IMR-90 (cell line): Measurements from ENCODE around the gene CIRBP. TPM values are rescaled to one million over a fixed set of nuclear protein-coding genes. Genes with fewer than 3 reads are reported as not detected.

Source experiments
- ATAC-seq: fragments of 200-7000 bp; cut with Tn5 transposase; 2 replicates; pipeline ENCODE4 v1.9.1; 2020; ENCODE audit warnings: low read depth, mild to moderate bottlenecking, moderate library complexity
- BruUV-seq: library from RNA; stranded (reverse); fragments of 400-500 nt; replicated peaks from 2 replicates; lab custom pipeline; 2021; lab: Mats Ljungman, UMichigan
- CTCF ChIA-PET: fragments of 300-600 bp; formaldehyde crosslinking; extraction: SDS; loops from one replicate; lab custom pipeline; 2021; ENCODE audit warnings: antibody characterized with exemption; lab: Yijun Ruan, JAX
- POLR2A ChIA-PET: fragments of 300-600 bp; sonication (Branson Sonifier 250); formaldehyde crosslinking; loops from one replicate; lab custom pipeline; 2022; ENCODE audit warnings: antibody characterized with exemption; ENCODE audit not compliant: unreplicated experiment; lab: Charles Lee
- DNase-seq: peaks from one replicate; pipeline ENCODE4 v3.0.0; 2013
- H2AFZ ChIP-seq: replicated peaks from 2 replicates; pipeline ENCODE3; 2013; ENCODE audit warnings: low read length, mild to moderate bottlenecking; ENCODE audit not compliant: poor library complexity
- H2AK5ac ChIP-seq: 2 replicates; pipeline ENCODE4 v1.6.1; 2013; ENCODE audit warnings: low read depth, low read length, inconsistent platforms
- H2AK9ac ChIP-seq: replicated peaks from 2 replicates; pipeline ENCODE3; 2013; ENCODE audit warnings: mild to moderate bottlenecking, low read depth, low read length, moderate library complexity; ENCODE audit not compliant: poor library complexity
- H2BK120ac ChIP-seq: 2 replicates; pipeline ENCODE4 v1.6.1; 2013; ENCODE audit warnings: low read depth, low read length, inconsistent platforms
- H2BK15ac ChIP-seq: 3 replicates; pipeline ENCODE4 v1.6.1; 2013; ENCODE audit warnings: low read depth, low read length, inconsistent platforms
- H2BK20ac ChIP-seq: 2 replicates; pipeline ENCODE4 v1.6.1; 2013; ENCODE audit warnings: low read depth, mild to moderate bottlenecking, inconsistent platforms, low read length, moderate library complexity
- H2BK5ac ChIP-seq: 2 replicates; pipeline ENCODE4 v1.6.1; 2013; ENCODE audit warnings: mild to moderate bottlenecking, low read depth, low read length, inconsistent platforms; ENCODE audit not compliant: poor library complexity, severe bottlenecking
- H3K14ac ChIP-seq: replicated peaks from 2 replicates; pipeline ENCODE4 v1.6.1; 2013; ENCODE audit warnings: low read depth, low read length, inconsistent platforms
- H3K18ac ChIP-seq: 2 replicates; pipeline ENCODE4 v1.6.1; 2013; ENCODE audit warnings: low read depth, low read length, control low read depth
- H3K23ac ChIP-seq: 2 replicates; pipeline ENCODE4 v1.6.1; 2013; ENCODE audit warnings: low read depth, low read length, inconsistent platforms
- H3K27ac ChIP-seq: 2 replicates; pipeline ENCODE4 v1.5.1; 2013; ENCODE audit warnings: mild to moderate bottlenecking, control low read depth, low read length; ENCODE audit not compliant: insufficient read depth
- H3K27me3 ChIP-seq: 2 replicates; pipeline ENCODE4 v1.6.1; 2013; ENCODE audit warnings: low read length; ENCODE audit not compliant: control insufficient read depth, insufficient read depth
- H3K36me3 ChIP-seq: 2 replicates; pipeline ENCODE4 v1.6.1; 2013; ENCODE audit warnings: low read length, mixed read lengths; ENCODE audit not compliant: control insufficient read depth, insufficient read depth
- H3K4ac ChIP-seq: 2 replicates; pipeline ENCODE4 v1.6.1; 2013; ENCODE audit warnings: low read depth, low read length, inconsistent platforms
- H3K4me1 ChIP-seq: 2 replicates; pipeline ENCODE4 v1.6.1; 2013; ENCODE audit warnings: low read length, mixed read lengths; ENCODE audit not compliant: control insufficient read depth, insufficient read depth
- H3K4me2 ChIP-seq: 2 replicates; pipeline ENCODE4 v1.6.1; 2013; ENCODE audit warnings: low read depth, mild to moderate bottlenecking, control low read depth, low read length, moderate library complexity
- H3K4me3 ChIP-seq: 2 replicates; pipeline ENCODE4 v1.5.1; 2013; ENCODE audit warnings: low read depth, mild to moderate bottlenecking, control low read depth, low read length, moderate library complexity; ENCODE audit not compliant: insufficient read depth
- H3K56ac ChIP-seq: 2 replicates; pipeline ENCODE4 v1.6.1; 2013; ENCODE audit warnings: low read length, inconsistent platforms; ENCODE audit not compliant: insufficient read depth; ENCODE audit errors: extremely low read depth
- H3K79me1 ChIP-seq, 2 experiments: 2 replicates each; pipeline ENCODE4 v1.6.1; 2013; ENCODE audit warnings: low read length in 2 of 2, inconsistent platforms in 1 of 2, low read depth in 1 of 2
- H3K9ac ChIP-seq: 2 replicates; pipeline ENCODE4 v1.6.1; 2013; ENCODE audit warnings: low read depth, low read length, control low read depth
- H3K9me1 ChIP-seq: 2 replicates; pipeline ENCODE4 v1.6.1; 2013; ENCODE audit warnings: low read length, inconsistent platforms; ENCODE audit not compliant: insufficient read depth
- H3K9me3 ChIP-seq: 2 replicates; pipeline ENCODE4 v1.6.1; 2013; ENCODE audit warnings: low read length; ENCODE audit not compliant: control insufficient read depth, insufficient read depth
- H4K20me1 ChIP-seq: 2 replicates; pipeline ENCODE4 v1.6.1; 2013; ENCODE audit warnings: low read length, inconsistent platforms; ENCODE audit not compliant: insufficient read depth
- H4K5ac ChIP-seq: 2 replicates; pipeline ENCODE4 v1.6.1; 2013; ENCODE audit warnings: mild to moderate bottlenecking, low read depth, low read length, control low read depth
- H4K8ac ChIP-seq, 2 experiments: 2 replicates each; pipeline ENCODE4 v1.6.1; 2013; ENCODE audit warnings: low read depth in 2 of 2, low read length in 2 of 2, control low read depth in 1 of 2, inconsistent platforms in 1 of 2
- H4K91ac ChIP-seq: 2 replicates; pipeline ENCODE4 v1.6.1; 2013; ENCODE audit warnings: low read depth, low read length, inconsistent platforms; ENCODE audit not compliant: insufficient read depth
- BHLHE40 ChIP-seq: fragments of 150-350 bp; IDR thresholded peaks from 2 replicates; pipeline ENCODE4 v1.6.1; 2016; ENCODE audit warnings: mild to moderate bottlenecking, low read depth, low read length
- CEBPB ChIP-seq: IDR thresholded peaks from 2 replicates; pipeline ENCODE4 v1.6.1; 2012; ENCODE audit warnings: low read depth, low read length, improper control_type of control experiment
- CHD1 ChIP-seq: IDR thresholded peaks from 2 replicates; pipeline ENCODE4 v1.6.1; 2012; ENCODE audit warnings: low read depth, low read length, improper control_type of control experiment
- CTCF ChIP-seq: conservative IDR thresholded peaks from 2 replicates; pipeline ENCODE4 v1.5.1; 2012; ENCODE audit warnings: mild to moderate bottlenecking, low read depth, low read length, improper control_type of control experiment
- ELK1 ChIP-seq: fragments of 150-350 bp; IDR thresholded peaks from 2 replicates; pipeline ENCODE4 v1.6.1; 2016; ENCODE audit warnings: low read depth, mild to moderate bottlenecking, low read length, moderate library complexity, borderline replicate concordance
- FOS ChIP-seq: fragments of 150-350 bp; IDR thresholded peaks from 2 replicates; pipeline ENCODE4 v1.6.1; 2016; ENCODE audit warnings: low read depth, low read length
- MAZ ChIP-seq: IDR thresholded peaks from 2 replicates; pipeline ENCODE4 v1.6.1; 2012; ENCODE audit warnings: low read depth, mild to moderate bottlenecking, low read length, improper control_type of control experiment, moderate library complexity, borderline replicate concordance
- MXI1 ChIP-seq: IDR thresholded peaks from 2 replicates; pipeline ENCODE4 v1.6.1; 2012; ENCODE audit warnings: low read depth, mild to moderate bottlenecking, low read length, moderate library complexity, borderline replicate concordance
- RAD21 ChIP-seq: IDR thresholded peaks from 2 replicates; pipeline ENCODE4 v1.6.1; 2012; ENCODE audit warnings: low read length, improper control_type of control experiment
- RCOR1 ChIP-seq: IDR thresholded peaks from 2 replicates; pipeline ENCODE4 v1.6.1; 2012; ENCODE audit warnings: mild to moderate bottlenecking, low read length, improper control_type of control experiment; ENCODE audit not compliant: insufficient replicate concordance
- RFX5 ChIP-seq: IDR thresholded peaks from 2 replicates; pipeline ENCODE4 v1.8.0; 2012; ENCODE audit warnings: low read depth, mild to moderate bottlenecking, low read length, moderate library complexity
- SMC3 ChIP-seq: fragments of 150-350 bp; IDR thresholded peaks from 2 replicates; pipeline ENCODE4 v1.6.1; 2016; ENCODE audit warnings: low read depth, mild to moderate bottlenecking, antibody characterized with exemption, low read length, moderate library complexity
- USF2 ChIP-seq: fragments of 150-350 bp; IDR thresholded peaks from 2 replicates; pipeline ENCODE4 v1.6.1; 2017; ENCODE audit warnings: mild to moderate bottlenecking, antibody characterized with exemption, low read length, low read depth
- WGBS, 2 experiments: methylation state at CpG; one replicate each; pipeline versions ENCODE4 v1.1.5 to v1.1.7; 2013; ENCODE audit warnings: missing lambda C conversion rate in 2 of 2; ENCODE audit not compliant: insufficient read length in 1 of 2; ENCODE audit errors: extremely low coverage in 2 of 2; 5-methylcytosine and 5-hydroxymethylcytosine counted together
- dilution Hi-C: fragments of 300-500 bp; cut with HindIII; formaldehyde crosslinking; loops from one replicate; pipeline ENCODE4 v1.14.3; 2018; ENCODE audit warnings: low sequenced_read_pairs; ENCODE audit not compliant: unreplicated experiment
- in situ Hi-C: fragments of 300-500 bp; cut with MboI; formaldehyde crosslinking; loops from 3 replicates; pipeline ENCODE4 v1.14.3; 2019; ENCODE audit warnings: low sequenced_read_pairs, inconsistent platforms, mixed read lengths
- intact Hi-C: fragments of 100-400 bp; cut with micrococcal nuclease; formaldehyde crosslinking; loops from 2 replicates; pipeline ENCODE4 v1.10.0; 2022
- polyA plus RNA-seq, 3 experiments: library from polyadenylated mRNA; depleted of rRNA; stranded (reverse); fragments of >200 nt; gene quantifications; 2 replicates each; pipeline ENCODE4 v1.2.3, GENCODE V29; 2012; ENCODE audit warnings: low replicate concordance in 1 of 3
- total RNA-seq: library from RNA; depleted of rRNA; stranded (reverse); fragments of >200 nt; gene quantifications from 2 replicates; pipeline ENCODE4 v1.2.3, GENCODE V29; 2012

The CIRBP gene
- total and polyA plus RNA-seq, 2 of the 4 experiments (the other 2 are of a cell fraction): 299 to 542 TPM

- WGBS, 2 experiments: 0% methylated on average over 58 of the region's 98 CpGs; no CpG with 5 or more reads in 1 of the 2 experiments
- peak within 1 kb of the TSS; percentile 94 for H2AK5ac ChIP-seq
- peak; percentile 86 for ATAC-seq
- peak within 1 kb of the TSS; percentile 64 for H3K56ac ChIP-seq
- H2AK9ac ChIP-seq: peak within 1 kb of the TSS; percentile 100
- H3K9me3 ChIP-seq: no peaks in the 10 kb centered on the region
- H4K20me1 ChIP-seq: peaks cover 65% of the 10 kb centered on the region
- peaks cover 52% of the 10 kb centered on the region for H3K36me3 ChIP-seq
- H3K9me1 ChIP-seq: no peaks in the 10 kb centered on the region; the same call in 1 of the 2 replicates
- peaks cover 22 to 66% of the 10 kb centered on the region in 2 experiments; a peak in 3 of 4 replicates for H3K79me1 ChIP-seq
- H3K9ac ChIP-seq: peak within 1 kb of the TSS; percentile 81
- H3K14ac ChIP-seq: peak within 1 kb of the TSS; percentile 97
- H3K23ac ChIP-seq: peak within 1 kb of the TSS; percentile 93
- peak within 1 kb of the TSS; percentile 82 for H3K4me2 ChIP-seq
- peak within 1 kb of the TSS; percentile 99 for H2BK5ac ChIP-seq
- peak within 1 kb of the TSS; percentile 89 for H3K4ac ChIP-seq
- no peaks in the 10 kb centered on the region for H3K27me3 ChIP-seq
- ChIA-PET POLR2A (interaction anchor here (1.0 kb wide), 2 partner anchors 9 kb away, joined by 5 to 6 read pairs; no protein-coding TSS in a partner anchor), CTCF (interaction anchor here (1.0 kb wide), 1 partner anchor 162 kb away, joined by 3 read pairs; no protein-coding TSS in a partner anchor)
- in situ Hi-C loops (no loop called here), dilution Hi-C loops (no loop called here), intact Hi-C loops (loop anchor here (5.0 kb wide), 2 partner anchors 87 to 132 kb away; partner anchors contain the start of gene DAZAP1)
- H2BK120ac ChIP-seq: no peak within 1 kb of the TSS
- H3K18ac ChIP-seq: peak within 1 kb of the TSS; percentile 8; the same call in 1 of the 2 replicates
- H3K4me3 ChIP-seq: peak within 1 kb of the TSS; percentile 82
- peak within 1 kb of the TSS; percentile 43 for H4K5ac ChIP-seq
- H4K91ac ChIP-seq: peak within 1 kb of the TSS; percentile 93
- peak within 1 kb of the TSS; percentile 91 for H3K27ac ChIP-seq
- no peak within 1 kb of the TSS for H2BK15ac ChIP-seq
- H2AFZ ChIP-seq: peak within 1 kb of the TSS; percentile 96
- peak within 1 kb of the TSS; percentile 82 to 86 for H4K8ac ChIP-seq
- no TSS peak for BruUV-seq
- peaks cover 23% of the 10 kb centered on the region for H3K4me1 ChIP-seq
- H2BK20ac ChIP-seq: no peak within 1 kb of the TSS
- peak; percentile 97 for DNase-seq
- TF ChIP-seq CTCF: no peak
- TF ChIP-seq USF2: peak; percentile 99
- no peak for TF ChIP-seq CEBPB
- TF ChIP-seq RCOR1: no peak
- no peak for TF ChIP-seq SMC3
- peak; percentile 81; the same call in 1 of the 2 replicates for TF ChIP-seq CHD1
- peak; percentile 91 for TF ChIP-seq MAZ
- TF ChIP-seq MXI1: peak; percentile 80; the same call in 1 of the 2 replicates
- TF ChIP-seq RAD21: no peak
- TF ChIP-seq RFX5: no peak
- peak; percentile 89; the same call in 1 of the 2 replicates for TF ChIP-seq FOS
- TF ChIP-seq BHLHE40: peak; percentile 90
- no peak for TF ChIP-seq ELK1
These were observed 6.3 kb downstream of the CIRBP start, which contains the start of gene FAM174C for GRCh38 chr19:1275260-1275975. Gene FAM174C, plus strand, starts transcription at chr19:1275530. Its CDS starts 20 bp downstream, at chr19:1275550.
